Adrenal gland (tissue), 5 donors: Measurements from ENCODE around the gene LAMC3.

Experiments
- POLR2A ChIP-seq, 2 donors: fragments of 450-650 bp; IDR thresholded peaks; one replicate each; pipeline ENCODE4 v1.6.1; 2017; ENCODE audit warnings: antibody characterized with exemption in 2 of 2, mild to moderate bottlenecking in 2 of 2, moderate library complexity in 1 of 2
- TF ChIP-seq, protein P1 (sequence below), 6 experiments: fragments of 450-650 bp in 4 of 6; fragments of 200-600 bp in 2 of 6; sonication (generic) in 1 of 6; IDR thresholded peaks; 1 replicate in 5 of 6; 2 replicates in 1 of 6; pipeline versions ENCODE4 v1.5.1 to v1.8.0; 2016 to 2021; ENCODE audit warnings: antibody characterized with exemption in 6 of 6, mild to moderate bottlenecking in 2 of 6, moderate library complexity in 1 of 6
- donor health status: DM: no; HTN: no; CAD: no.

- TF ChIP-seq, protein P1, sequence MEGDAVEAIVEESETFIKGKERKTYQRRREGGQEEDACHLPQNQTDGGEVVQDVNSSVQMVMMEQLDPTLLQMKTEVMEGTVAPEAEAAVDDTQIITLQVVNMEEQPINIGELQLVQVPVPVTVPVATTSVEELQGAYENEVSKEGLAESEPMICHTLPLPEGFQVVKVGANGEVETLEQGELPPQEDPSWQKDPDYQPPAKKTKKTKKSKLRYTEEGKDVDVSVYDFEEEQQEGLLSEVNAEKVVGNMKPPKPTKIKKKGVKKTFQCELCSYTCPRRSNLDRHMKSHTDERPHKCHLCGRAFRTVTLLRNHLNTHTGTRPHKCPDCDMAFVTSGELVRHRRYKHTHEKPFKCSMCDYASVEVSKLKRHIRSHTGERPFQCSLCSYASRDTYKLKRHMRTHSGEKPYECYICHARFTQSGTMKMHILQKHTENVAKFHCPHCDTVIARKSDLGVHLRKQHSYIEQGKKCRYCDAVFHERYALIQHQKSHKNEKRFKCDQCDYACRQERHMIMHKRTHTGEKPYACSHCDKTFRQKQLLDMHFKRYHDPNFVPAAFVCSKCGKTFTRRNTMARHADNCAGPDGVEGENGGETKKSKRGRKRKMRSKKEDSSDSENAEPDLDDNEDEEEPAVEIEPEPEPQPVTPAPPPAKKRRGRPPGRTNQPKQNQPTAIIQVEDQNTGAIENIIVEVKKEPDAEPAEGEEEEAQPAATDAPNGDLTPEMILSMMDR (IDR thresholded peaks at IDR 0.05) = no peak
- TF ChIP-seq POLR2A (IDR thresholded peaks at IDR 0.05) = no peak
Observed at GRCh38 chr9:131097948-131098278, 88.9 kb downstream of the LAMC3 start.
